Middle frontal gyrus (tissue), 1 donor: ENCODE data around the gene DAB2IP.

Experiments used
- DNase-seq: peaks from one replicate; pipeline ENCODE4 v3.0.0-alpha.2; 2015; ENCODE audit warnings: low spot score; ENCODE audit errors: extremely low spot score

DAB2IP gene

DNA sequence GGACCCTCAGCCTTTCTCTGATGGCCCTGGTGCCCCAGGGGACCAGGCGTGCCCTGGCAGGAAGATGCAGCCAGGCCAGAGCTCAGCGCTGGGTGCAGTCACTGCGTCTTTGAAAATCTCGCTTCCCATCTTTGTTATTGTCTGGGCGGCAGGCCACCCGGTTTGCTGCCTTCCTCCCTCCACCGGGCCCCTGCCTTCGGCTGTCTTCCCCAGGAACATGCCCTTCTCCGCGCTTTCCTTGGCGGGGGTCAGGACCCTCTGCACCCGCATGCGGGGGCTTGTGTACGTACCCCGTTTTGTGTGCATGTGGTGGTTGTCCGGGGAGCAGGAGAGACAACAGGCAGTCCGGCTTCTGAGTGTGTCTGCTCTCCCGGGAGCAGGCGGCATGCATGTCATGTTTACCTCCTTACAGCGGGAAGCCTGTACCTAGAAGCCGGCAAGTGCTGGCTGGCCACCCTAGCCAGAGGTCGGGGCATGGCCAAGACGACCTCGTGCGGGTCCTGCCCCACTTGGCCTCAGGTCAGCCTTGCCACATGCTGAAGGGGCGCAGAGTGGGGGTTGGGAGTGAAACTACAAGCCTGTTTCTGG, 49.5 kb downstream of the DAB2IP start:
- no peak for DNase-seq

DNA sequence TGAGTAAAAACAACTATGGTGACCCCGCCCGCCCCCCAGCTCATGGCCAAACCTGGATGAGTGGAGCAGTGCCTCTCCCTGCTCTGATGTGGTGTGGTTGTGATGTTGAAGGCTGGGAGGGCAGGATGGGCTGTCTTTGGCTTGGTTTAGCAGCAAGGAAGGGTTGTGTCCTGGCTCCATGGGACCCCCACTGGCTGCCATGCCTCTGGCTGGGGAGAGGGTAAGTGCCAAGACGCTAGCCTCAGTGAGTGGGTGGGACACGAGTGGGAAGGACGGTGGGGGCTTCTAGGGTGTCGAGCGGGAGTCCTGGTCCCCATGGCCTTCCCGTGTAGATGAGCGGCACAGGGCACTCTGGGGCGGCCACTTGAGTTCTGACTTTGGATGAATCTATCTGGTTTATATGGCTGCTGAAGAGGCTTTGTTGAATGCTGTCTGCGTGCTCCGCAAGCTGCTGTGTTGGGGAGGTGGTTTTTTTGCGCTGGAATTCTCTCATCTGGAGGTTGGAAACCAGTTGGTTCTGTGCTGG, 50.4 kb downstream of the DAB2IP start:
- no peak for DNase-seq

DNA sequence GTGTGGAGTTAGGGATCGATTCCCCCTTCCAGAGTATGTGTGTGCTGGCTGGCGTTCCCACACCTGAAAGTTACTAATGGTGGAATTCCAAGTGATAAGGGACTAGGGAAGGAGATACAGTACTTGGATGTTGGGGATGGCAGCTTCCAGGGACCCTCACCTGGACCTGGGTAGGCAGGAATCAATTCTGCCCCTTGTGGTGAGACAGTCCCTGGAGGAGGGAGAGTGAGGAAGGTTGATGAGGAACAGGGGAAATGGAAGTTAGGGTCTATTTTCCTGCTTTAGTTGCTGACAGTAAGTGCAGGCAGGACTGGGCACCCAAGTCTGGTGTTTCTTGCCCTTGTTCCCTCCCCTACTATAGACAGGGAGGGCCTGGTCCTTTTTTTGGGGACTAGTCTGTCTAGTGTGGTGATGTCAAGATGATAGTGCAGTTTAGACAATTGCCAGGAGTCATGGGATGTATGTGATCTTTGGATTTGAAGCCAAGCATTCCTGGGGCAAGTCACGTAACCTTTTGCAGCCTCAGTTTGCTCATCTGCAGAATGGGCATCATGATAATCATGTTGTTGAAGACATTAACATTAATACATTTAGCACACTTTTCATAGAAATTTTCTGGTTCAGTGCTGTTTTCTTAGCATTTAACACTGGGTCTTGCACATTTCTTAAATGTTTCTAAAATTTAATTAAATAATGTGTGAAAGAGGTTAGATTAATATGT, 51.7 kb downstream of the DAB2IP start:
- no peak for DNase-seq

DNA sequence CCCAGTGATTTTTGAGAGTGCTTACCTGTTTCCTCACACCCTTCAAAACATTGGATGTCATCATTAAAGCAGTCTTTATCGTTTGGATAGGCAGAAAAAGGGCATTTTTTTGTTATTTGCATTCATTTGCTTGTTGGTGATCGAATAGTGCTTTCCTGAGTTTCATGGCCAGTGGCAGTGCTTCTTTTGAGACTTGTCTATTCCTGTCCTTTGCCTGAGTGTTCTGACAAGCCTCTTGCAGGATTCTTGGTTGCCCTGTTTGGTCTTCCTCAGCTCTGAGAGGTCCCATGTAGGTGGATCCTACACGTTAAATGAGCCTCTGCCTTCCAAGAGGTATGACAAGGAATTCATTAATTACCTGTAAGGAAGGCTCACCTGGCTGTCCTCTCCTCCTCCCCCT, 52.8 kb downstream of the DAB2IP start:
- DNase-seq, result no peak

DNA sequence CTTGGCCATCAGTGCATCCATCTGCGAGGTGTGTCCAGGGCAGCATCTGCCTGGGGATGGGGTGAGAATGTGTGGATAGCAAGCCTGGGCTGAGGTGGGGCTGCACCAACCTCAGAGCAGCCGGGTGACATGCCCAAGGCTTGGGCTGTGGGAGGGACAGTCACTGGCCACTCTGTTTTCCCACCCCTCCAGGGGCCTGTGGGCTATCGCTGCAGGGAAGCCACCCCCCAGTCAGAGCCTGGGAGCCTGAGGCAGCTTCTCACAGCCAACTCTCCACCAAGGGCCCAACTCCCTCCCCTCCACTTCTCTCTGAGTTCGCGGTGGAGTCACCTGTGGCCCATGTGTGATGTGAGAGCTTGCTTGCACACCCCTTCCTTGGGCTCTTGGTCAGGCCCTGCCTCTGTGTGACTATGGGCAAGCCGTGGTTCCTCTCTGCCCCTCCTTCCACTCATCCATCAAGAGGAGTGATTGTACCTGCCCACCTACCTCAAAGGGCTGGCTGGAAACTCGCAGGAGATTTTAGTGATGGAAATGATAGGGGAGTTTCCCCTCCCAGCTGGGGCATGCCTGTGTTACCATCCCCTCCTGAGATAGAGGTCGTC, 54.8 kb downstream of the DAB2IP start:
- DNase-seq, result no peak

DNA sequence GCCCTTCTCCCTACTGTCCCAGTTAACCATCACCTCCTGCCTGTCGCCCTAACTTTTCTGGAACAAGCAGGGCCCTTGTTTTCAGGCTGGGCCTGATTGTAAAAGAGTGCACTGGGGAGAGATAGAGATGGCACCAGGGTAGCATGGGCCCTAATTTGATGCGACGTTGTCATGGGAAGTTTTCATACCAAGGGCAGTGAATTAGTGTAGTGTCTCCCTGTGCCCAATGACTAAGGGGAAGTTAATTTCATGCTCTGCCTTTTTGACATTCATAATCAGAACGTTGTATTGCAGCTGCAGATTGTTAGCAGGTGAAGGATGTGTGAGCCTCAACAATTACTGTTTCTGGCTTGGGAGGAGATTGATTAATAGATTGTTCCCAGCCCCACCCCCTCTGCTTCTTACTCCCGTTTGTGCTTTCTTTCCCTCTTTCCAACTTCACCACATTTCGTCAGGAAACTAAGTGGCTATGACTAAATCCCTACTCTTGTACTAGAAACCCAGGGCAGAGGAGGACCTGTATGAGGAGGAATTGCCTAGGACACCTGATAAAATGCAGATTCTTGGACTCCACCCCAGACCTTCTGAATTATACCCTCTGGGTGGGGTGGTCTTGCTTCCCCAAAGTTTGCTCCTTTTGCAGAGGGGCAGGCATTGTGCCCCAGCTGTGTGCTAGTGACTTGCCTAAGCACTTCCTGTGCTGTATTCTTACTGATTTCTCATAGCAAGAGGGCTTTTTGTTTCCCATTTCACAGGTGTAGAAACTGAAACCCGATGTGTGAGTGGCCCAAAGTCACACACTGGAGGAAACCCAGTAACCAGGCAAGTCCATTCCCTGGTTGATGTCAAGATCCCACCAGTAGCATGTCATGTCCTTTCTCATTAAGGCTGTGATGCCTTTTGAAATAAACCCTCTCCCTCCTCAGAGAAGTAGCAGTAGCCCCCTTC, 56.3 kb downstream of the DAB2IP start:
- no peak for DNase-seq

GRCh38 chr9:121708768-121709488, 57.5 kb downstream of the DAB2IP start:
- no peak for DNase-seq

GRCh38 chr9:121709798-121710197, 58.4 kb downstream of the DAB2IP start:
- no peak for DNase-seq

DNA sequence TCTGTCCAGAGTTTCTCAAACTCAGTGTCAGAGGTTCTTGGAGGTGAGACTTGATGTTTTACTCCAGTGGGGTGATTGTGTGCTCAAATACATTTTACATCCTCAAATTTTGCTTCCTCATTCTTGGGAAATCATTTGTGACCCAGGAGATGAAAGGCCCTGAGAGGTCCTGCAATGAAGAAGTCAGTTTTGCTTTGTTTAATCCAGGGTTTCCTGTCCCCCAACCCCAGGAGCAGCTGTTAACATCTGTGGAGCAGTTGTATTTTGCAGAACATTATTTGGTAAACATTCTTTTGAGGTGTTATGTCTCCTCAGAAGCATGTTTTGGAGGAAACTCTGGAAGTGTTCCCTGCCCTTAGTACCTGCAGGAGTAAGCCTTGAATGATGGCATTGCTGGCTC, 59.8 kb downstream of the DAB2IP start:
- DNase-seq, result no peak

DNA sequence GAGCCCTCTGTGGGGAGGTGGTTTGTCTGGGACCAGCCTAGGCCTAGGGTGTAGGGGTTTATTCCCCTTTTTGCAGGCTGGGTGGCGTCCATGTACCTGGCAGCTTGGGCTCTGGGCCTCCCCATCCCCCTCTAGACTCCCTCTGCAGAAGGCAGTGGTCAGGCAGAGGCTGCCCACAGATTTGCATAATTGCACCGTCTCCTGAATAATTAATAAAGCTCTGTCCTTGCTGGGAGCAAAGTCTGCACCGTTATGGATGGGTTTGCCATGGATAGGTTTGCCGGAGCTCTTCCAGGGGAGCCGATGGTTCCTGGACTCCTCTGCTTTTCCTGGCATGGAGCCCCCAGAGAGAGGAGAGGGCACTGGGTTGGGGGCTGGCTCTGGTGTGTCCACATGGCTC, 60.4 kb downstream of the DAB2IP start:
- no peak for DNase-seq

- DNase-seq, result no peak
Observed at GRCh38 chr9:121713400-121714070, 62.1 kb downstream of the DAB2IP start.

DNA sequence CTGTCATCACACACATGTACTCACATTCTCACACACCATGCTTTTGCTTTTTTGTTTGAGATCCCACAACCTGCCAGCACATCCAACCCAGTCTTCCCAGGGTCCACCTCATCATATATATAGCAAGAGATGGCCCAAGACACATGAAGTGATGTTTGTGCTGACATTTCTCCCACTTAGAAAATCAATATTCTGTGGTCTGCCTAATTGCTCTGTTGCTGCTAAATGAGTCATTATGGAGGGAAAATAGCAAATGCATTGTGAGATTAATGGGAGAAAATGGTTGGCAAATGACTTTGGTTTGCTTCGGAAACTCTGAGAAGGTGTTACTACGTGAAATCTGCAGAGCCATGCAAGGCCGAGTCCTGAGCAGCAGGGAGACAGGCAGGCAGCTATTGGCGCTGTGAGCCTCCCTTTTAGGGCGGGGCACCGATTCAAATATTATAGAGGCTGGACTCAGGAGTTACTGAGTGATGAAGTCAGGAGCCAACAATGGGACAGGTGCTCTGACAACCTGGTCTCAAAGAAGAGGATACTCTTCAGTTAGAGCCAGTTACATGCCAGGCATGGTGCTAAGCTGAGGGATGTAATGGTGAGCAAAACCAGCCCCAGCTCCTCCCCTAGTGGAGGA, 62.8 kb downstream of the DAB2IP start:
- no peak for DNase-seq

GRCh38 chr9:121714873-121715272, 63.4 kb downstream of the DAB2IP start:
- DNase-seq, result no peak

GRCh38 chr9:121717141-121717991, 65.9 kb downstream of the DAB2IP start:
- no peak for DNase-seq

DNA sequence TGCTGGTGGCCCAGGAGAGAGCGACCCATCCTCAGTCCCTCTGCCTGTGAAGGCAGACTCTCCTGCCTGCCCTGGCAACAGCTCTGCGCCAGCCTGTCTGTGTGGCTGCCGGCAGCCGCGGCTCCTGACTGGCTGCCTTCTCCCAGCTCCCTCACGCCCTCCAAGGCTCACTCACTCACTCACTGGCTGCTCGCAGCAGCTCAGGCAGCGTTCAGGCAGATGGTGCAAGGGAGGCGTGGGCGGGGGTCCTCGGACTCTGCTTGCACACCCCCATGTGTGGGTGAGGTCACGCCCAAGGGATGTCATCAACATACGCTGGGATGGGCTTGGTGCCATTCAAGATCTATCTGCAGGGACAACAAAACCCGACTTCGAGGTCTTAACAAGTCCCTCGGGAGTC, 66.7 kb downstream of the DAB2IP start:
- peak; percentile 24 for DNase-seq

DNA sequence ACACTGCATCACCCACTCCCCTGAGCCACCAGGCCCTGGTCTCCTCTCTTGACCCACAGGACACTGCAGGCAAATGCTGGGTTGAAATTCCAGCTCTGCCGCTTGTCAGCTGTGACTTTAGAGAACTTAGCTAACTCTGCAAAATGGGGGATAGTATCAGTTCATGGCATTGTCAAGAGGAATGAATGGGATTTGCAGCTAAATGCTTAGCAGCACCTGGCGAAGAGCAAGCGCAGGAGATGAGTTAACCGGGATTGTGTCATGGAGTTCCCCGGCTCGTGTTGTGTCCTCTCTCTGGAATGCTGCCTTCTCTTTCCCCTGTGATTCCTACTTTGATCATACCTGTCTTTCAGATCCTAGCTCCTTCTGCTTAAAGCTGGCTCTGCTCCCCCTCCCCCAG, 67.1 kb downstream of the DAB2IP start:
- no peak for DNase-seq

GRCh38 chr9:121720311-121721057, 69.0 kb downstream of the DAB2IP start:
- no peak for DNase-seq

- no peak for DNase-seq
Observed at GRCh38 chr9:121721058-121721350, 69.6 kb downstream of the DAB2IP start.
